ENCODE measurements around the gene SLC41A3. TPM values are rescaled to one million over a fixed set of nuclear protein-coding genes. Genes with fewer than 3 reads are reported as not detected.
"Not testable (repeated sequence)": the region's sequence is repeated elsewhere in the genome, so short reads cannot be mapped to it uniquely, and the experiment has no call there.

The SLC41A3 gene
- polyA plus RNA-seq, 3 donors = 75.0 to 80.6 (median 77.2) TPM

- not testable (repeated sequence) for DNase-seq (ENCODE audit: low read depth in 3 of 3, low spot score in 2 of 3)
Observed at GRCh38 chr3:125963834-125964233, 120.1 kb downstream of the SLC41A3 start.

DNA sequence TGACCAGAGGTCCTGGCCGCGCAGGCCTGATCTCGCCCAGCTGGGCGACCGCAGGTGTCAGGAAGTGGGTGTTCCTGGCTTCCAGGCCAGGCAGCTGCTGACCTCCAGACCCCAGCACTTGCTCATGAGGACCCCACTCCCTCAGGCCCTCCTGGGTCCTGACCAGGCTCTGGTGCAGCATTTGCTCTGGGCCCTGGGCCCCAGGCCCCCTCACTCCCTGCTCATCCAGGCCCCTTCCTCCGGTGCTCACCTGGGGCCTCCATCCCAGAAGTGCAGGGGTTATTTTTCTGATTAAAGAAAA lies 122.7 kb downstream of the SLC41A3 start:
- DNase-seq (ENCODE audit: low read depth in 3 of 3, low spot score in 2 of 3) = no peak

DNA sequence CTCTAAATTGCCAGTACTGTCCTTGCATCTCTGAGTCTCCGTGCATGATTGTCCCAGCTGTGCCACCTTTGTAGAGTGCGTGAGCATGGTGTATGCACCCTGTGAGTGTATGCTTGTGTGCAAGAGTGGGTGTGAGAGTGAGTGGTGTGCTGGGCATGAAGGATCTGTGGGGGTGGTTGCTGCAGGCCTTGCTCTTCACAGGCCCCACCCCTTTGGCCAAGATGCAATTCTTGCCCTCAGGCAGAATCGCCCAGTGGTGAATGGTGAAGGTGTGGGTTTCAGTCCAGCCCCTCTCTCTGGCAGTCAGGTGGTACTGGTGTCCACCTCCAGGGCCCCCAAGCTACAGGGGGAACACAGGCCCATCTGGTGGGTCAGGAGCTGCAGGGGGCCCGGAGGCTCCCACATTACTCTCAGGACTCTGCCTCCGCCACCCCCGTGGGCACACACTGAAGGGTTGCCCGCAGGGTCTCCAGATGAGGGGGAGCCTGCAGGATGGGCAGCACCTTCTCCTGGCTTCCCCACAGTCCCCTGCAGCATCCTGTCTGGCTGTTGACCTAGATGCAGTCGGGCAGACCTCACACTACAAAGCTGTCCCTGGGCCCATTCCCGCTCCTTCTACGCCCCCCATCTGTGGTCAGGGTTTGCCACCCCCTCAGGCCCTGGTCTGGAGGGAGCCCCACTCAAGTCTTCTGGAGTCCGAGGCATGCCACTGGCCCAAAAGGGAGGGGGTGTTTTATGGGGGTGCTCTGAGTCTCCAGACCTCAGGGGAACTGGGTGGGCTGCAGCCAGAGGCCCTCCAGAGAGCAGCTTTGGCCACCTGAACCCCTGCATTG lies 123.3 kb downstream of the SLC41A3 start:
- no peak for DNase-seq (ENCODE audit: low read depth in 3 of 3, low spot score in 2 of 3)

GRCh38 chr3:125960066-125960424 lies 123.9 kb downstream of the SLC41A3 start:
- DNase-seq (ENCODE audit: low read depth in 3 of 3, low spot score in 2 of 3) = no peak

DNA sequence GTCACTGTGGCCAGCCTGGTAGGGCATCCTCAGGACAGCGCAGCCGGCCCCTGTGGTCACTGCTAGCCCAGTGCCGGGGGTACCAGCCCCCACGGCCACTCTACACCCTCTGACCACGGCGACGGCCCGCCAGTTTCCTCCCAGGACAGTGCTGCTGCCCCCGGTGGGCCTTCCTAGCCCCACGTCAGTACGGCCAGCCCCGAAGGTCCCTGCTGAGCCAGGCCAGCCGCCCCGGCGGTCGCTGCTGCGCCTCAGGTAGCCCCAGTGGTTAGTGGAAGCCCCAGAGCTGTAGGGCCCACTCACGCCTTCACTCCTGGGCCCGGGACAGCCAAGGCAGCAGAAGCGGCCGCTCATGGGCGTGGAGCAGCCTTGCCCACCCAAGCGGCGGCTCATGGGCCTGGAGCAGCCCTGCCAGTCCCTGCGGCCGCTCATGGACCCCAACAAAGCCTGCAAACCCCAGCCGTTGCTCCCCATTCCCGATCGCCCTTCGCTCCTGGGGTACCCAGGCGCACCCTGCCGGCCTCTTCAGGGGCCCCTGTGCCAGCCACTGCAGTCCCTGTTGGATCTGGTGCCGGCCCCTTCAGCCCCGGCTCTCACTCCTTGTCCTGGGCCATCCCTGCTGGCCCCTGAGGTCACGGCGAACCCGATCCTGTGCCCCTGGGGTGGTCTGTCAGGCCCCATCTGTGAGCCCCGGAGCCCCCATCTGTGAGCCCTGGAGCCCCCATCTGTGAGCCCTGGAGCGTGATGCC lies 124.4 kb downstream of the SLC41A3 start:
- no peak for DNase-seq (ENCODE audit: low read depth in 3 of 3, low spot score in 2 of 3)

- DNase-seq (ENCODE audit: low read depth in 3 of 3, low spot score in 2 of 3) = no peak
Observed at GRCh38 chr3:125958511-125959316, 125.2 kb downstream of the SLC41A3 start.

DNA sequence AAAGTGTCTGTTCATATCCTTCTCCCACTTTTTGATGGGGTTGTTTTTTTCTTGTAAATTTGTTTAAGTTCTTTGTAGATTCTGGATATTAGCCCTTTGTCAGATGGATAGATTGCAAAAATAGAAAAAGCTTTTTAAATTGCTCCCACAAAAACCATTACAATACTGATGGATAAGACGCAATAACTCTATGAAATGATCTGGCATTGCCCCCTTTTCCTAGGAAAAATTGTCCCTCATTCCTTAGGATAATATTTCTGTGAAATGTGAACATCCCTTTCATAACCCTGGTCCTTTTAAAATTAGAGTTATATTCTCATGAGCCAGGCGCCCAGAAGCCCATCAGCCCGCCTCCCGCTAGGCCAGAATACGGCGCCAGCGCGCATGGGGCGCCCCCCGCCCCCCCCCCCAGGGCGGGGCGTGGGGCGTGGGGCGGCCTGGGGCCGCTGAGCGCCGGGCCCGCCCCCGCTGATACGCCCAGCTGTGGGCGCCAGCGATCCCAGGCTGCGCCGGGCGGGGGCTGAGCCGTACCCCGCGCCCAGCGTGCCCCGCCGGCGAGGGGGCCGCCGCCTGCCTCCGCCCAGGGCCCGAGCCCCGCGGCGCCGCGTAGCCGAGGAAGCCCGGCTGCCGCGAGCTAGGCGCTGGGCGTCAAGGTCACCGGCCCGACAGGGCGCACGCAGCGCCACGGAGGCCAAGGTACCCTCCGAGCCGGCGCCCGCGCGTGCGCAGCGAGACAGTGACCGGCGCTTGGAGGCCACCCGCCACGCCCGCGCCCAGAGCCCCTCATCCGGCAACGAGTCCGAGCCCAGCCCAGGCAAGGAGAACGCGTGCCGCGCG lies 126.0 kb downstream of the SLC41A3 start:
- DNase-seq (ENCODE audit: low read depth in 3 of 3, low spot score in 2 of 3) = no peak

- DNase-seq (ENCODE audit: low read depth in 3 of 3, low spot score in 2 of 3) = not testable (repeated sequence)
Observed at GRCh38 chr3:125957020-125957419, 126.9 kb downstream of the SLC41A3 start.

Other genes starting within 250 kb of the SLC41A3 start
- gene ROPN1B, start 114.9 kb downstream of the SLC41A3 start, polyA plus RNA-seq (ENCODE audit: insufficient read length in 3 of 3) = under 1 TPM; 0.43 to 0.68 (median 0.64) TPM
- 10 to 100 TPM; 33.1 to 51.6 (median 39.2) TPM for gene ALDH1L1, start 96.5 kb upstream of the SLC41A3 start, polyA plus RNA-seq (ENCODE audit: insufficient read length in 3 of 3)

Data from right renal cortex interstitium (tissue), 3 donors.